Measurements from ENCODE around the gene KRTAP4-11. TPM values are rescaled to one million over a fixed set of nuclear protein-coding genes. Genes with fewer than 3 reads are reported as not detected.

Gene KRTAP4-11
- not detected in 2 replicates for total RNA-seq

GRCh38 chr17:41117846-41118386 is at the start of gene KRTAP4-11:
KRTAP4-11 (minus strand) TSS chr17:41118373; CDS start chr17:41118315, 58 bp downstream.

DNA sequence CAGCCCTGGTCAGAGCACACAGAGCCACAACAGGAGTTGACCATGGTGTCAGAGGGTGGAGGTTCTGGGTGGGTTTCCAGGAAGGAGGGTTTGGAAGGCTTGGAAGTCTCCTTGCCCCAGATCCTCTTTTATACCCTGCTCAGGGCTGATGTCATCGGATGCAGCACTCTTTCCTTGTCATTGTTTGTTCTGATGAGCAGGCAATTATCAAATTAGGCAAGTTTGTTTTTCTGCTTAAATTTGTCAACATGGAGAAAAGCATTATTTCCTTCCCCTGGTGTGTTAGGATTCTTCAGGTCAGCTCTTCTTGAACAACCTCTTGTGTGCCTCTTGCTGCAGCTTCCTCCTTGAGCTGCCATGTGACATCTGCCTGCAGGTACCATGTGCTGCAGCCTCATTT is 42.5 kb upstream of the KRTAP4-11 start, which contains the start of gene KRTAP4-4:
KRTAP4-4 (minus strand) TSS at position 101 of the 400 bp plus-strand sequence; CDS start at position 44, 57 bp downstream.

DNA sequence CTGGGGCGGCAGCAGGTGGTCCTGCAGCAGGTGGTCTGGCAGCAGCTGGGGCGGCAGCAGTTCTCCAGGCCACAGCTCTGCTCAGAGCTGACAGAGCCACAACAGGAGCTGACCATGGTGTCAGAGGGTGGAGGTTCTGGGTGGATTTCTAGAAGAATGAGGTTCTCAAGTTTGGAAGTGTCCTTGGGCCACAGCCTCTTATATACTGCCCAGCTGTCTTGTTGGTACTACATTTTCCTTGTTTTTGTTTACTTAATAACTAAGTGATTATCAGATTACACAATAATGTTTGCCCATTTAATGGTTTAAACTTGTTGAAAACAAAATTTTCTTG is 31.4 kb upstream of the KRTAP4-11 start, which contains the start of gene KRTAP4-5:
KRTAP4-5 (minus strand) TSS at position 174 of the 334 bp plus-strand sequence; CDS start at position 116, 58 bp downstream.

DNA sequence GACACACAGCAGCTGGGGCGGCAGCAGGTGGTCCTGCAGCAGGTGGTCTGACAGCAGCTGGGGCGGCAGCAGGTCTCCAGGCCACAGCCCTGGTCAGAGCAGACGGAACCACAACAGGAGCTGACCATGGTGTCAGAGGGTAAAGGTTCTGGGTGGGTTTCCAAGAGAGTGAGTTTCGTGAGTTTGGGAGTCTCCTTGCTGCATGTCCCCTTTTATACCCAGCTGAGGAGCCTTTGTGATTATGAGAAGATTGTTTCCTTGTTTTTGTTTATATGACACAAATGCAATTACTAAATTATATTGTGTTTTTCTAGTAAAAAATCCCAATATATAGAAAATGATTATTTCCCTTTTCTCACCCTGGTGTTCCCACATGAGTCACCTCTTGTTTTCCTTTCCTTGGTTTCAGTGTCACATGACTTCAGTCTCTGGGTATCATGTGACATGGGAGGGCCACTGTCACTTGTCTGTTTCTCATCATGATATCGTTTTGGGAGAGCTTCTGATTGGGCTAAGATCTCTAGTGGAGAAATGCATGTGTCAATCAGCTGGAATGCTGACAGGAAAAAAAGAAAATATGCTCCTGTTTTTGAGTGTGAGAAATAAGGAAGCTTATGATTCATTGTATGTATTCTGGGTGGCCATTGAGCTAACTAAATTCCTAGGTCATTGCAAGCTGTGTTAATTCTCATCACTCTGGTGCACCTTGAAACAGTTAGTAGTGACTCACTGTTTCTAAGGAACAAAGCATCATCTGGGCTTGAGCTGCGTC is 22.4 kb upstream of the KRTAP4-11 start, which contains the start of gene KRTAP4-6:
KRTAP4-6 (minus strand) TSS at position 185 of the 772 bp plus-strand sequence; CDS start at position 128, 57 bp downstream.

DNA sequence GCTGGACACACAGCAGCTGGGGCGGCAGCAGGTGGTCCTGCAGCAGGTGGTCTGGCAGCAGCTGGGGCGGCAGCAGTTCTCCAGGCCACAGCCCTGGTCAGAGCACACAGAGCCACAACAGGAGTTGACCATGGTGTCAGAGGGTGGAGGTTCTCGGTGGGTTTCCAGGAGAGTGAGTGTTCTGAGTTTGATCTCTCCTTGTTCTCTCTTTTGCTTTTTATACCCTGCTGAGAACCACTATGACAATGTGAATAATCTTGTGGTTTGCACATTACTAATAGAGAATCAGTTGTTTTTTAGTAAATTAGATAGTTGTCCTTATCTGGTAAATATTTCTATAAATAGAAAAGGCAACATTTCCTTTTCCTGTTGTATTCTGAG is 5.8 kb upstream of the KRTAP4-11 start, which contains the start of gene KRTAP4-12:
KRTAP4-12 (minus strand) TSS at position 192 of the 381 bp plus-strand sequence; CDS start at position 132, 60 bp downstream.

GRCh38 chr17:41105347-41105746 is 12.8 kb downstream of the KRTAP4-11 start, which contains the start of gene KRTAP4-9:
KRTAP4-9 (plus strand) TSS chr17:41105389; CDS start chr17:41105389, 0 bp downstream.

GRCh38 chr17:41101586-41102259 is 16.4 kb downstream of the KRTAP4-11 start, which contains the start of gene KRTAP4-16:
KRTAP4-16 (minus strand) TSS chr17:41102209; CDS start chr17:41102209, 0 bp downstream.

GRCh38 chr17:41098042-41098441 is 20.1 kb downstream of the KRTAP4-11 start, which contains the start of gene KRTAP4-8:
KRTAP4-8 (minus strand) TSS chr17:41098142; CDS start chr17:41098084, 58 bp downstream.

DNA sequence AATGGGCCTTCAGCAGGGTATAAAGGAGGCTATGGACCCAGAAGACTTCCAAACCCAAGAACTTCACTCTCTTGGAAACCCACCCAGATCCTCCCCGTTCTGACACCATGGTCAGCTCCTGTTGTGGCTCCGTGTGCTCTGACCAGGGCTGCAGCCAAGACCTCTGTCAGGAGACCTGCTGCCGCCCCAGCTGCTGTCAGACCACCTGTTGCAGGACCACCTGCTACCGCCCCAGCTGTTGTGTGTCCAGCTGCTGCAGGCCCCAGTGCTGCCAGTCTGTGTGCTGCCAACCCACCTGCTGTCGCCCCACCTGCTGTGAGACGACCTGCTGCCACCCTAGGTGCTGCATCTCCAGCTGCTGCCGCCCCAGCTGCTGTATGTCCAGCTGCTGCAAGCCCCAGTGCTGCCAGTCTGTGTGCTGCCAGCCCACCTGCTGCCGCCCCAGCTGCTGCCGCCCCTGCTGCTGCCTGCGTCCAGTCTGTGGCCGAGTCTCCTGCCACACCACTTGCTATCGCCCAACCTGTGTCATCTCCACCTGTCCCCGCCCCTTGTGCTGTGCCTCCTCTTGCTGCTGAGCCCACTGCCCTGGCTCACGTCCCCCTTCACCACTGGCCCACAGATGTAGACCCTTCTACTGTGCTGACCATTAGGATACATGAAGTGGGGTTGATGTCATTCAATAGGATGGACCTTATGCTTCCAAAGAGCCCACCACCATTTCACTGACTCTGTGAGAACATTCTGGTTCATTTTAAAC is 33.9 kb downstream of the KRTAP4-11 start, which contains the start of gene KRTAP4-7:
KRTAP4-7 (plus strand) TSS at position 51 of the 757 bp plus-strand sequence; CDS start at position 108, 57 bp downstream.

Other genes starting within 250 kb of the KRTAP4-11 start
- gene KRT20, start 233.1 kb downstream of the KRTAP4-11 start, total RNA-seq: not detected in 2 replicates
- 3.5 and 4.3 TPM in 2 replicates for gene KRT23, start 180.7 kb downstream of the KRTAP4-11 start, total RNA-seq
- gene KRT39, start 151.4 kb downstream of the KRTAP4-11 start, total RNA-seq: not detected in 2 replicates
- gene KRT40, start 134.0 kb downstream of the KRTAP4-11 start, total RNA-seq: not detected in 2 replicates
- gene KRTAP3-3, start 124.2 kb downstream of the KRTAP4-11 start, total RNA-seq: not detected in 2 replicates
- gene KRTAP3-2, start 118.5 kb downstream of the KRTAP4-11 start, total RNA-seq: not detected in 2 replicates
- gene KRTAP3-1, start 109.2 kb downstream of the KRTAP4-11 start, total RNA-seq: not detected in 2 replicates
- 15.4 and 18.2 TPM in 2 replicates for gene KRTAP1-5, start 91.2 kb downstream of the KRTAP4-11 start, total RNA-seq
- not detected in 2 replicates for gene KRTAP1-4, start 88.2 kb downstream of the KRTAP4-11 start, total RNA-seq
- gene KRTAP1-3, start 83.5 kb downstream of the KRTAP4-11 start, total RNA-seq: not detected in 2 replicates
- gene KRTAP1-1, start 76.9 kb downstream of the KRTAP4-11 start, total RNA-seq: 0.35 TPM in 1 of 2 replicates, not detected in the other
- gene KRTAP2-1, start 71.1 kb downstream of the KRTAP4-11 start, total RNA-seq: not detected in 2 replicates
- not detected in 2 replicates for gene KRTAP2-2, start 63.1 kb downstream of the KRTAP4-11 start, total RNA-seq
- 0.89 TPM in 1 of 2 replicates, not detected in the other for gene KRTAP2-3, start 58.3 kb downstream of the KRTAP4-11 start, total RNA-seq
- not detected in 2 replicates for gene KRTAP2-4, start 52.5 kb downstream of the KRTAP4-11 start, total RNA-seq
- not detected in 2 replicates for gene KRTAP4-7, start 34.2 kb downstream of the KRTAP4-11 start, total RNA-seq
- not detected in 2 replicates for gene KRTAP4-8, start 20.2 kb downstream of the KRTAP4-11 start, total RNA-seq
- not detected in 2 replicates for gene KRTAP4-16, start 16.2 kb downstream of the KRTAP4-11 start, total RNA-seq
- gene KRTAP4-9, start 13.0 kb downstream of the KRTAP4-11 start, total RNA-seq: not detected in 2 replicates
- not detected in 2 replicates for gene KRTAP4-12, start 5.8 kb upstream of the KRTAP4-11 start, total RNA-seq
- not detected in 2 replicates for gene KRTAP4-6, start 22.2 kb upstream of the KRTAP4-11 start, total RNA-seq
- not detected in 2 replicates for gene KRTAP4-5, start 31.5 kb upstream of the KRTAP4-11 start, total RNA-seq
- gene KRTAP4-4, start 42.4 kb upstream of the KRTAP4-11 start, total RNA-seq: not detected in 2 replicates
- gene KRTAP4-3, start 49.8 kb upstream of the KRTAP4-11 start, total RNA-seq: not detected in 2 replicates
- gene KRTAP4-2, start 59.8 kb upstream of the KRTAP4-11 start, total RNA-seq: not detected in 2 replicates
- not detected in 2 replicates for gene KRTAP4-1, start 66.5 kb upstream of the KRTAP4-11 start, total RNA-seq
- not detected in 2 replicates for gene KRTAP9-1, start 71.5 kb upstream of the KRTAP4-11 start, total RNA-seq
- not detected in 2 replicates for gene KRTAP9-2, start 108.3 kb upstream of the KRTAP4-11 start, total RNA-seq
- gene KRTAP9-3, start 114.1 kb upstream of the KRTAP4-11 start, total RNA-seq: not detected in 2 replicates
- not detected in 2 replicates for gene KRTAP9-8, start 119.6 kb upstream of the KRTAP4-11 start, total RNA-seq
- not detected in 2 replicates for gene KRTAP9-4, start 131.3 kb upstream of the KRTAP4-11 start, total RNA-seq
- gene KRTAP9-9, start 137.0 kb upstream of the KRTAP4-11 start, total RNA-seq: not detected in 2 replicates
- gene KRTAP9-6, start 147.0 kb upstream of the KRTAP4-11 start, total RNA-seq: not detected in 2 replicates
- gene KRTAP9-7, start 157.3 kb upstream of the KRTAP4-11 start, total RNA-seq: not detected in 2 replicates
- gene KRTAP29-1, start 184.5 kb upstream of the KRTAP4-11 start, total RNA-seq: not detected in 2 replicates
- not detected in 2 replicates for gene KRTAP16-1, start 190.9 kb upstream of the KRTAP4-11 start, total RNA-seq
- not detected in 2 replicates for gene KRTAP17-1, start 197.3 kb upstream of the KRTAP4-11 start, total RNA-seq
- gene KRT33A, start 232.5 kb upstream of the KRTAP4-11 start, total RNA-seq: not detected in 2 replicates

All from myometrial cell (primary cell).